ENCODE measurements around the gene MYO1F.

Gene MYO1F

DNA sequence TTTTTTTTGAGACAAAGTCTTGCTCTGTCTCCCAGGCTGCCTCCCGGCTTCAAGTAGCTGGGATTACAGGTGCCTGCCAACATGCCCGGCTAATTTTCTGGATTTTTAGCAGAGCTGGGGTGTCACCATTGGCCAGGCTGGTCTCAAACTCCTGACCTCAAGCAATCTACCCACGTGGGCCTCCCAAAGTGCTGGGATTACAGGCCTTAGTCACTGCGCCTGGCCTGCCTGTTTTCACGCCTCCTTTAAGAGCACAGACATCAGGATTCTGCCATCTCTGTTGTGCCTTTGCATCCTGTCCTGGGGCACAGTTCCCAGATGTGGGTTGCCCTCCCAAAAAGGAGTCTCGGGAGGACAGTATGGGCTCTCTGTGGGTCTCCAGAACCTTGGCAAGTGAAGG, 72.3 kb downstream of the MYO1F start:
- Histone ChIP-seq H3K18ac (ENCODE audit: low read length) (peak overlapping the region; percentile 7), H3K4ac (ENCODE audit: low read length) (no peak overlapping the region), H2BK15ac (ENCODE audit: low read length) (no peak overlapping the region), H3K9ac (ENCODE audit: low read depth, low read length, poor library complexity) (no peak overlapping the region), H3K4me2 (ENCODE audit: insufficient read depth, low read length, poor library complexity, severe bottlenecking) (no peak overlapping the region), H3K23ac (ENCODE audit: low read depth, low read length, poor library complexity) (no peak overlapping the region), H3K9me3 (replicated peaks in 1 of 2; ENCODE audit: control insufficient read depth in 2 of 2, insufficient read depth in 1 of 2, low read depth in 1 of 2, low read length in 2 of 2) (no peaks in the 10 kb centered on the region), H3K4me1 (ENCODE audit: control insufficient read depth in 2 of 2, insufficient read depth in 1 of 2, low read depth in 1 of 2, low read length in 2 of 2) (peaks cover 12 to 15% of the 10 kb centered on the region in 2 donors), H4K91ac (ENCODE audit: low read depth, low read length, poor library complexity) (no peak overlapping the region), H3K36me3 (replicated peaks in 1 of 2; ENCODE audit: control insufficient read depth in 2 of 2, insufficient read depth in 2 of 2, low read length in 2 of 2) (peaks cover 1 to 4% of the 10 kb centered on the region in 2 donors), H3K79me1 (ENCODE audit: low read depth, low read length) (no peaks in the 10 kb centered on the region), H3K14ac (ENCODE audit: low read length) (no peak overlapping the region), H2BK120ac (ENCODE audit: low read depth, low read length) (no peak overlapping the region), H3K27me3 (ENCODE audit: control insufficient read depth in 3 of 3, insufficient read depth in 3 of 3, low read depth in 1 of 3, low read length in 3 of 3) (no peaks in the 10 kb centered on the region), H4K8ac (ENCODE audit: low read depth, low read length) (no peak overlapping the region), H2AFZ (ENCODE audit: low read length) (no peak overlapping the region), H2BK12ac (ENCODE audit: low read length) (no peak overlapping the region), H2BK5ac (ENCODE audit: low read length) (no peak overlapping the region), H3K4me3 (ENCODE audit: low read length in 2 of 2) (no peak overlapping the region), H2AK5ac (ENCODE audit: low read depth, low read length) (peak overlapping the region; percentile 79), H3K27ac (replicated peaks; ENCODE audit: low read length) (no peak overlapping the region)
- DNase-seq (ENCODE audit: low spot score), result no peak
- no CpG with 5 or more reads among the region's 6 CpGs for WGBS, 2 donors (ENCODE audit: extremely low coverage in 2 of 2, insufficient read length in 2 of 2, insufficient replicate concordance in 1 of 2)

DNA sequence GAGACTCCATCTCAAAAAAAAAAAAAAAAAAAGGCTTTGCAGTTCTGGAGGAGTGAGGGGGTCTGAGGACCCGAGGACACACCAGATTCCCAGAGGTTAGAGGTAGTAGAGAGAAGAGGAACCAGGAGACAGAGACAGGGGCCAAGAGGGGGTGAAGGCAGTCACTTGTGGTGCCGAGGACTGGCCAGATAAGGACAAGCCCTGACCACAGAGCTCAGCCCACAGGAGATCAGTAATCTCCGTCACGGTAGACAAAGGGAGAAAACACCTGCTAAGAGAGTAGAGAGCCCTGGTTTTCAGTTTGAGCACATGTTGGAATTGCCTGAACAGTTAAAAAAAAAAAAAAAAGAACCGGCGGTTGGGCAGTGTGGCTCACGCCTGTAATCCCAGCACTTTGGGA, 73.1 kb downstream of the MYO1F start:
- Histone ChIP-seq H2BK5ac (ENCODE audit: low read length) (no peak overlapping the region), H3K14ac (ENCODE audit: low read length) (no peak overlapping the region), H3K27me3 (ENCODE audit: control insufficient read depth in 3 of 3, insufficient read depth in 3 of 3, low read depth in 1 of 3, low read length in 3 of 3) (no peaks in the 10 kb centered on the region), H3K4ac (ENCODE audit: low read length) (no peak overlapping the region), H2AFZ (ENCODE audit: low read length) (no peak overlapping the region), H2BK12ac (ENCODE audit: low read length) (no peak overlapping the region), H4K91ac (ENCODE audit: low read depth, low read length, poor library complexity) (no peak overlapping the region), H3K79me1 (ENCODE audit: low read depth, low read length) (no peaks in the 10 kb centered on the region), H4K8ac (ENCODE audit: low read depth, low read length) (no peak overlapping the region), H2BK15ac (ENCODE audit: low read length) (no peak overlapping the region), H3K27ac (replicated peaks; ENCODE audit: low read length) (no peak overlapping the region), H3K9me3 (replicated peaks in 1 of 2; ENCODE audit: control insufficient read depth in 2 of 2, insufficient read depth in 1 of 2, low read depth in 1 of 2, low read length in 2 of 2) (no peaks in the 10 kb centered on the region), H3K4me1 (ENCODE audit: control insufficient read depth in 2 of 2, insufficient read depth in 1 of 2, low read depth in 1 of 2, low read length in 2 of 2) (peaks cover 16 to 19% of the 10 kb centered on the region in 2 donors), H3K18ac (ENCODE audit: low read length) (no peak overlapping the region), H2BK120ac (ENCODE audit: low read depth, low read length) (no peak overlapping the region), H3K4me2 (ENCODE audit: insufficient read depth, low read length, poor library complexity, severe bottlenecking) (no peak overlapping the region), H3K9ac (ENCODE audit: low read depth, low read length, poor library complexity) (no peak overlapping the region), H2AK5ac (ENCODE audit: low read depth, low read length) (peak overlapping the region; percentile 47), H3K36me3 (replicated peaks in 1 of 2; ENCODE audit: control insufficient read depth in 2 of 2, insufficient read depth in 2 of 2, low read length in 2 of 2) (peaks cover 0 to 1% of the 10 kb centered on the region in 2 donors), H3K23ac (ENCODE audit: low read depth, low read length, poor library complexity) (no peak overlapping the region), H3K4me3 (ENCODE audit: low read length in 2 of 2) (no peak overlapping the region)
- no CpG with 5 or more reads among the region's 7 CpGs for WGBS, 2 donors (ENCODE audit: extremely low coverage in 2 of 2, insufficient read length in 2 of 2, insufficient replicate concordance in 1 of 2)
- no peak for DNase-seq (ENCODE audit: low spot score)

DNA sequence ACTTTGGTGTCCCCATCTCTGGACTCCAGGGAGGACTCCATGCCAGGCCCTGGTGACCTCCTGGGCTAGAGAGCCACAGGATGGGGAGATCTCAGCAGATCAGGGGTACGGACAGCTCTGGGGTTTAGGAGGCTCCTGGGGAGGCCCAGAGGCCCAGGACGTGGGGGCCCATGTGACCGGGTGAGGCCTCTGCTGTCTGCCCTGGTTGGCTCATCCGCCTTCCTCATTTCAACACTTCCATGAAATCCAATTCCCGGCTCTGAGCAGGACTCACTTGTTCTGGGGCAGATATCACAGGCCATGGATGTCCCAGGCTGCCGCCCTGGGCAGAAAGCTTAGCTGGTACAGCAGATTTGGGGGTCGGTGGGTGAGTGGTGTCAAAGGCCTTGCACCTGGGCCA, 73.7 kb downstream of the MYO1F start:
- H3K9ac ChIP-seq (ENCODE audit: low read depth, low read length, poor library complexity), result no peak overlapping the region
- H3K79me1 ChIP-seq (ENCODE audit: low read depth, low read length), result no peaks in the 10 kb centered on the region
- peaks cover 0 to 1% of the 10 kb centered on the region in 2 donors for H3K36me3 ChIP-seq (replicated peaks in 1 of 2; ENCODE audit: control insufficient read depth in 2 of 2, insufficient read depth in 2 of 2, low read length in 2 of 2)
- no peaks in the 10 kb centered on the region for H3K9me3 ChIP-seq (replicated peaks in 1 of 2; ENCODE audit: control insufficient read depth in 2 of 2, insufficient read depth in 1 of 2, low read depth in 1 of 2, low read length in 2 of 2)
- no peak overlapping the region for H2BK12ac ChIP-seq (ENCODE audit: low read length)
- H4K8ac ChIP-seq (ENCODE audit: low read depth, low read length), result no peak overlapping the region
- peak overlapping the region in 1 of 2 donors; percentile 5 for H3K4me3 ChIP-seq (ENCODE audit: low read length in 2 of 2)
- peaks cover 21 to 22% of the 10 kb centered on the region in 2 donors for H3K4me1 ChIP-seq (ENCODE audit: control insufficient read depth in 2 of 2, insufficient read depth in 1 of 2, low read depth in 1 of 2, low read length in 2 of 2)
- no peak overlapping the region for H2BK15ac ChIP-seq (ENCODE audit: low read length)
- no peak overlapping the region for H2BK5ac ChIP-seq (ENCODE audit: low read length)
- no peak overlapping the region for H2BK120ac ChIP-seq (ENCODE audit: low read depth, low read length)
- no CpG with 5 or more reads among the region's 7 CpGs for WGBS, 2 donors (ENCODE audit: extremely low coverage in 2 of 2, insufficient read length in 2 of 2, insufficient replicate concordance in 1 of 2)
- H3K27me3 ChIP-seq (ENCODE audit: control insufficient read depth in 3 of 3, insufficient read depth in 3 of 3, low read depth in 1 of 3, low read length in 3 of 3), result no peaks in the 10 kb centered on the region
- no peak overlapping the region for H3K23ac ChIP-seq (ENCODE audit: low read depth, low read length, poor library complexity)
- H3K27ac ChIP-seq (replicated peaks; ENCODE audit: low read length), result no peak overlapping the region
- DNase-seq (ENCODE audit: low spot score), result no peak
- no peak overlapping the region for H4K91ac ChIP-seq (ENCODE audit: low read depth, low read length, poor library complexity)
- no peak overlapping the region for H3K14ac ChIP-seq (ENCODE audit: low read length)
- H2AFZ ChIP-seq (ENCODE audit: low read length), result no peak overlapping the region
- H2AK5ac ChIP-seq (ENCODE audit: low read depth, low read length), result peak overlapping the region; percentile 47
- no peak overlapping the region for H3K18ac ChIP-seq (ENCODE audit: low read length)
- no peak overlapping the region for H3K4ac ChIP-seq (ENCODE audit: low read length)
- H3K4me2 ChIP-seq (ENCODE audit: insufficient read depth, low read length, poor library complexity, severe bottlenecking), result no peak overlapping the region

DNA sequence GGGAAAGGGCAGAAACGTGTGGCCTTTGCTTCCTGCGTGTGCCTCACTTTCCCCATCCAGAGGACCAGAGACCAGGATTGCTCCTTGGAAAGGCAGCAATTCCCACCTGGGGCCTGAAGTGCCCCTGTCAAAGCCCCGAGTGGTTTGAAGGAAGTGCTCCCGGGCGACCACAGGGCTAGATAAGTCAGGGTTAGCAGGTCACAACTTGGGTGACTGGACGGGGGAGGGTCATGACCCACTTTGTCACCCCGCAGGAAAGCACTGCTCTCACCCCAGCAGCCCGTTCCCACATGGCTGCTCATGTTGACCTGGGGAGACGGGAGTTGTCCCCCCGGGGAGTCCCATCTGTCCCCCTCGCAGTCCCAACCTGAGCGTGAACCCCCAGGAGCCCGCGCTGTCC, 75.3 kb downstream of the MYO1F start:
- Histone ChIP-seq H3K4me2 (ENCODE audit: insufficient read depth, low read length, poor library complexity, severe bottlenecking) (no peak overlapping the region), H2BK12ac (ENCODE audit: low read length) (no peak overlapping the region), H2BK15ac (ENCODE audit: low read length) (peak overlapping the region; percentile 90), H3K27me3 (ENCODE audit: control insufficient read depth in 3 of 3, insufficient read depth in 3 of 3, low read depth in 1 of 3, low read length in 3 of 3) (no peaks in the 10 kb centered on the region), H2BK120ac (ENCODE audit: low read depth, low read length) (no peak overlapping the region), H2BK5ac (ENCODE audit: low read length) (no peak overlapping the region), H3K9me3 (replicated peaks in 1 of 2; ENCODE audit: control insufficient read depth in 2 of 2, insufficient read depth in 1 of 2, low read depth in 1 of 2, low read length in 2 of 2) (no peaks in the 10 kb centered on the region), H3K9ac (ENCODE audit: low read depth, low read length, poor library complexity) (no peak overlapping the region), H4K91ac (ENCODE audit: low read depth, low read length, poor library complexity) (no peak overlapping the region), H3K27ac (replicated peaks; ENCODE audit: low read length) (no peak overlapping the region), H3K4ac (ENCODE audit: low read length) (no peak overlapping the region), H3K18ac (ENCODE audit: low read length) (peak overlapping the region; percentile 24), H2AK5ac (ENCODE audit: low read depth, low read length) (peak overlapping the region; percentile 71), H3K79me1 (ENCODE audit: low read depth, low read length) (no peaks in the 10 kb centered on the region), H2AFZ (ENCODE audit: low read length) (no peak overlapping the region), H3K14ac (ENCODE audit: low read length) (no peak overlapping the region), H4K8ac (ENCODE audit: low read depth, low read length) (no peak overlapping the region), H3K4me1 (ENCODE audit: control insufficient read depth in 2 of 2, insufficient read depth in 1 of 2, low read depth in 1 of 2, low read length in 2 of 2) (peaks cover 21 to 22% of the 10 kb centered on the region in 2 donors), H3K4me3 (ENCODE audit: low read length in 2 of 2) (no peak overlapping the region), H3K36me3 (replicated peaks in 1 of 2; ENCODE audit: control insufficient read depth in 2 of 2, insufficient read depth in 2 of 2, low read length in 2 of 2) (no peaks in the 10 kb centered on the region), H3K23ac (ENCODE audit: low read depth, low read length, poor library complexity) (no peak overlapping the region)
- DNase-seq (ENCODE audit: low spot score), result no peak
- no CpG with 5 or more reads among the region's 14 CpGs for WGBS, 2 donors (ENCODE audit: extremely low coverage in 2 of 2, insufficient read length in 2 of 2, insufficient replicate concordance in 1 of 2)
